CD4-positive, alpha-beta T cell treated with Interferon alpha-2 for 1 hour (primary cell): ENCODE data around the gene DMRTA2.

Source experiments
- DNase-seq, 2 donors: peaks; one replicate each; pipeline ENCODE4 v3.0.0-alpha.2; 2020 to 2022

Gene DMRTA2

DNA sequence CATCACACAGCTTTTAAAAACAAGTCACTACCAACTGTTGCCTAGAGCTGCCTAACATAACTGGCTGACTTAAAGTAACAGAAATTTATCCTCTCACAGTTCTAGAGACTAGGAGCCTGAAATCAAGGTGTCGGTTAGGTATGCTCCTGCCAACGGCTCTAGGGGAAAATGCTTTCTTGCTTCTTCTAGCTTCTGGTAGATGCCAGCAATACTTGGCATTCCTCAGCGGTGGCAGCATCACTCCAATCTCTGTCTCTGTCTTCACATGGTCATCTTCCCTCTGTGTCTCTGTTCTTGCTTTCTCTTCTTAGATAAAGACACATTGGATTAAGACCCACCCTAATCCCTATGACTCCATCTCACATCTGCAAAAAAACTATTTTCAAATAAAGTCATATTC is 51.5 kb downstream of the DMRTA2 start:
- DNase-seq: no peak

DNA sequence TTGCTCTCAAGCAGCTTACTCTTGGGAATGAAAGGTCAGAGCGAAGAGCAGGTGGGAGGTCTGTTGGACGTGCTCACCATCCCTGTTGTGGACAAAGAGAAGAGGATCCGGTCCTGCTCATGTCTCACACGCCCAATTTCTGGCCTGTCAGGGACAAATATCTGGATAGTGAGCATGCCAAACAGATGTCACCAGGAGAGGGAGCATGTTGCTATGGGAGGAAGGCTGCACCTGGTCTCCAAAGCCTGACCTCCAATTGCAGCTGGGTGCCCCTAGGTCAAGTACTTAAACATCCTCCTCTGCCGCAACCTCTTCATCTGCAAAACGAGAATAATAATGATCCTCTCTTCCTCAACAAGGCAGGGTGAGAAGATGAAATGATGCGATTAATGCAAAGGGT is 53.4 kb downstream of the DMRTA2 start:
- DNase-seq: no peak

DNA sequence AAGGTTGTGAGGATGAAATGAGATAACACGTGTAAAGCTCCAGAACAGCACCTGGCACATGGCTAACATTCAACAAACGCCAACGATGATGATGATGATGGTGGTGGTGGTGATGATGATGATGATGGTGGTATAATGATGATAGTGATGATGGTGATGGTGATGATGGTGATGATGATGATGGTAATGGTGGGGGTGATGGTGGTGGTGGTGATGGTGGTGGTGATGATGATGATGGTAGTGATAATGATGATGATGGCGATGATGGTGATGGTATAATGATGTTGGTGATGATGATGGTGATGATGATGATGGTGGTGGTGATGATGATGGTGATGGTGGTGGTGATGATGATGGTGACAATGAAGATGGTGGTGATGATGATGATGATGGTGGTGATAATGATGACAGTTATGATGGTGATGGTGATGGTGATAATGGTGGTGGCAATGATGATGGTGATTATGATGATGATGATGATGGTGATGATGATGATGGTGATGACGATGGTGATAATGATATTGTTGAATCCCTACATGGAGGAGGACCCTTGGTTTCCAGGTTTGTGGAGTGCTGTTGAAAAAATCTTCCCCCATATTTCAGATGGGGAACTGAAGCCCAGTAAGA is 54.1 kb downstream of the DMRTA2 start:
- no peak for DNase-seq

DNA sequence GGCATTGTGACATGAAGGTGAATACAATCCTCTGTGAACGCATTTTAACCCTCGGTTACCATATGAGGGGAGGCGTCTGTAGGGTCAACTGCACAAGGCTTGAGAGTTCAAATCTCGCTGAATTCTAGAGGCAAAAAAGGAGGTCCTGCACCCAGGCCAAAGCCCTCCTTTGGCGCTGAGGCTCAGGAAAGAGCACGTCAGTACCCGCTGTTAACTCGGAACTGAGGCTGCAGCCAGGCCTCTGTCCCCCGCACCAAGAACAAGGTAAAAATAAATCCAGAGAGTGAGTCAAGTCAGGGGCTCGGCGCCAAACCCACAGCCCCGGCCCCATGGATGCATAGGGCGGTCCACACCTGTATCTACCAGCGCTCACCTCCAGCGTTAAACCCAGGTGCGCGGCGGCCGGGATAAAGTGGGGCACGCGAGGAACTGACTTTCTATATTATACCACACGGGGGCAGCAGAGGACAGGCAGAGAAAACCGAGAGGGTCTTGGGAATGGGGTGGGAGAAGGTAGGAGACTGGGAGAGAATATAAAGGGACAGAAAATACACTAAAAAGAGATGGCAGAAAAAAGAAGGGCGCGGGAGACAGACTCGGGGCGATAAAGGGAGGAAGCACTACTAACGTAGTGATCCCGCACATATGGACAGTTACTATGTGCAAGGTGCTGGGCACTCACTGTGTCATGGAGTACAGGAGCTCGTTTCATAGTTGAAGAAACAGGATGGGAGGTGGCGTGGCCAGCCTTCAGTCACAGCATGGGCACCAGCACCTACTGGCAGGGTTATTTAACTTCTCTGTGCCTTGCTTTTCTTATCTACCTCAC is 54.9 kb downstream of the DMRTA2 start:
- DNase-seq: peak in 1 of 2 donors; percentile 30
